Neural progenitor cell (in vitro differentiated cells): ENCODE results near the gene SCLT1. TPM values are rescaled to one million over a fixed set of nuclear protein-coding genes. Genes with fewer than 3 reads are reported as not detected.

Experiments used
- DNase-seq: peaks from one replicate; pipeline ENCODE4 v3.0.0-alpha.2; 2016; ENCODE audit warnings: low spot score
- H2AFZ ChIP-seq: fragments of 200-600 bp; sonication (generic); replicated peaks from 2 replicates; pipeline ENCODE4 v1.6.1; 2016; ENCODE audit warnings: antibody characterized with exemption
- H3F3A ChIP-seq: fragments of 200-600 bp; sonication (generic); 2 replicates; pipeline ENCODE4 v1.6.1; 2016; ENCODE audit warnings: antibody characterized with exemption, low read depth
- H3K27ac ChIP-seq: fragments of 200-600 bp; sonication (generic); 2 replicates; pipeline ENCODE4 v1.5.1; 2016; ENCODE audit warnings: mild to moderate bottlenecking
- H3K27me3 ChIP-seq: fragments of 200-600 bp; sonication (generic); 2 replicates; pipeline ENCODE4 v1.6.1; 2016; ENCODE audit warnings: mild to moderate bottlenecking, moderate library complexity
- H3K36me3 ChIP-seq: fragments of 200-600 bp; sonication (generic); 2 replicates; pipeline ENCODE4 v1.5.1; 2016
- H3K4me1 ChIP-seq: fragments of 200-600 bp; sonication (generic); 2 replicates; pipeline ENCODE4 v1.6.1; 2016; ENCODE audit warnings: mixed run types
- H3K4me2 ChIP-seq: fragments of 200-600 bp; sonication (generic); 2 replicates; pipeline ENCODE4 v1.6.1; 2016
- H3K4me3 ChIP-seq: fragments of 200-600 bp; sonication (generic); 2 replicates; pipeline ENCODE4 v1.5.1; 2016
- H3K79me2 ChIP-seq: fragments of 200-600 bp; sonication (generic); 2 replicates; pipeline ENCODE4 v1.6.1; 2016; ENCODE audit warnings: low read depth
- H3K9ac ChIP-seq: fragments of 200-600 bp; sonication (generic); 2 replicates; pipeline ENCODE4 v1.6.1; 2016
- H3K9me3 ChIP-seq: fragments of 200-600 bp; sonication (generic); 2 replicates; pipeline ENCODE4 v1.5.1; 2016; ENCODE audit warnings: low read depth
- H4K20me1 ChIP-seq: fragments of 200-600 bp; sonication (generic); 2 replicates; pipeline ENCODE4 v1.6.1; 2016; ENCODE audit warnings: low read depth
- H3K27ac Mint-ChIP-seq: 3 replicates; pipeline ENCODE4 v1.8.0; 2021; ENCODE audit warnings: mixed read lengths
- H3K27me3 Mint-ChIP-seq: 2 replicates; pipeline ENCODE4 v1.8.0; 2022; ENCODE audit warnings: low read depth, mild to moderate bottlenecking, inconsistent platforms, moderate library complexity, mixed read lengths; ENCODE audit not compliant: insufficient read depth
- H3K36me3 Mint-ChIP-seq: 3 replicates; pipeline ENCODE4 v1.8.0; 2021; ENCODE audit warnings: mixed read lengths
- H3K4me1 Mint-ChIP-seq: 3 replicates; pipeline ENCODE4 v1.8.0; 2021; ENCODE audit warnings: mixed read lengths
- H3K4me3 Mint-ChIP-seq: 3 replicates; pipeline ENCODE4 v1.8.0; 2021; ENCODE audit warnings: mild to moderate bottlenecking, moderate library complexity, mixed read lengths
- H3K9me3 Mint-ChIP-seq: 3 replicates; pipeline ENCODE4 v1.8.0; 2020; ENCODE audit warnings: mixed read lengths
- CTCF ChIP-seq: fragments of 200-600 bp; sonication (generic); IDR thresholded peaks from 2 replicates; pipeline ENCODE4 v1.5.1; 2017; ENCODE audit warnings: antibody characterized with exemption, mild to moderate bottlenecking
- EZH2 ChIP-seq: fragments of 200-600 bp; sonication (generic); IDR thresholded peaks from 2 replicates; pipeline ENCODE4 v1.6.1; 2017; ENCODE audit warnings: antibody characterized with exemption, mild to moderate bottlenecking, moderate library complexity
- EZH2phosphoT487 ChIP-seq: fragments of 200-600 bp; sonication (generic); IDR thresholded peaks from 2 replicates; pipeline ENCODE4 v1.6.1; 2017; ENCODE audit warnings: antibody characterized with exemption
- total RNA-seq: library from RNA; depleted of rRNA; stranded (reverse); fragments of >200 nt; gene quantifications from 2 replicates; pipeline ENCODE4 v1.2.3, GENCODE V29; 2015; ENCODE audit warnings: low replicate concordance

SCLT1 gene
- total RNA-seq, 1 donor from 2014 or later: 30.0 TPM

GRCh38 chr4:128979934-128980333 lies 113.4 kb downstream of the SCLT1 start:
- no peak overlapping the region for H2AFZ ChIP-seq
- H3K27me3 ChIP-seq: no peaks in the 10 kb centered on the region
- H3K27ac ChIP-seq: no peak overlapping the region
- DNase-seq: no peak
- H3K4me1 ChIP-seq: no peaks in the 10 kb centered on the region
- no peak overlapping the region for H3K9ac ChIP-seq
- no peaks in the 10 kb centered on the region for H3K36me3 ChIP-seq
- Mint-ChIP-seq H3K4me3 (no peak overlapping the region), H3K27ac (no peak overlapping the region), H3K9me3 (no peaks in the 10 kb centered on the region), H3K27me3 (no peaks in the 10 kb centered on the region), H3K4me1 (no peaks in the 10 kb centered on the region), H3K36me3 (no peaks in the 10 kb centered on the region)
- TF ChIP-seq CTCF (no peak), EZH2 (no peak), EZH2phosphoT487 (no peak)
- no peak overlapping the region for H3K4me2 ChIP-seq
- H3K4me3 ChIP-seq: no peak overlapping the region
- no peaks in the 10 kb centered on the region for H3K79me2 ChIP-seq
- no peaks in the 10 kb centered on the region for H4K20me1 ChIP-seq
- no peaks in the 10 kb centered on the region for H3F3A ChIP-seq
- H3K9me3 ChIP-seq: no peaks in the 10 kb centered on the region

GRCh38 chr4:128978985-128979384 lies 114.4 kb downstream of the SCLT1 start:
- Histone ChIP-seq H3K36me3 (no peaks in the 10 kb centered on the region), H3K9me3 (no peaks in the 10 kb centered on the region), H3K27me3 (no peaks in the 10 kb centered on the region), H3F3A (no peaks in the 10 kb centered on the region), H3K79me2 (no peaks in the 10 kb centered on the region), H3K4me2 (no peak overlapping the region), H2AFZ (no peak overlapping the region), H4K20me1 (no peaks in the 10 kb centered on the region), H3K27ac (no peak overlapping the region), H3K4me3 (no peak overlapping the region), H3K4me1 (no peaks in the 10 kb centered on the region), H3K9ac (no peak overlapping the region)
- H3K27me3 Mint-ChIP-seq: no peaks in the 10 kb centered on the region
- no peak overlapping the region for H3K4me3 Mint-ChIP-seq
- H3K36me3 Mint-ChIP-seq: no peaks in the 10 kb centered on the region
- no peak overlapping the region for H3K27ac Mint-ChIP-seq
- H3K9me3 Mint-ChIP-seq: no peaks in the 10 kb centered on the region
- peaks cover 2% of the 10 kb centered on the region for H3K4me1 Mint-ChIP-seq
- DNase-seq: no peak
- TF ChIP-seq EZH2phosphoT487 (no peak), CTCF (no peak), EZH2 (no peak)

- Histone ChIP-seq H3K4me3 (no peak overlapping the region), H2AFZ (no peak overlapping the region), H3K9ac (no peak overlapping the region), H3K27me3 (no peaks in the 10 kb centered on the region), H4K20me1 (no peaks in the 10 kb centered on the region), H3K79me2 (no peaks in the 10 kb centered on the region), H3K4me1 (no peaks in the 10 kb centered on the region), H3K27ac (no peak overlapping the region), H3K4me2 (no peak overlapping the region), H3K36me3 (no peaks in the 10 kb centered on the region), H3K9me3 (no peaks in the 10 kb centered on the region), H3F3A (no peaks in the 10 kb centered on the region)
- H3K27ac Mint-ChIP-seq: no peak overlapping the region
- H3K4me1 Mint-ChIP-seq: peaks cover 2% of the 10 kb centered on the region
- H3K4me3 Mint-ChIP-seq: no peak overlapping the region
- no peaks in the 10 kb centered on the region for H3K9me3 Mint-ChIP-seq
- no peak for DNase-seq
- TF ChIP-seq EZH2: no peak
- TF ChIP-seq EZH2phosphoT487: no peak
- TF ChIP-seq CTCF: no peak
- H3K27me3 Mint-ChIP-seq: no peaks in the 10 kb centered on the region
- H3K36me3 Mint-ChIP-seq: peaks cover 2% of the 10 kb centered on the region
These were observed 119.2 kb downstream of the SCLT1 start for GRCh38 chr4:128974136-128974581.
